Inflammatory macrophage treated with lipopolysaccharide for 4 hours (primary cell): Measurements from ENCODE around the gene RPS6KB1.
"Not testable (repeated sequence)": the region's sequence is repeated elsewhere in the genome, so short reads cannot be mapped to it uniquely, and the experiment has no call there.

ENCODE experiments used
- DNase-seq: peaks from one replicate; pipeline ENCODE4 v3.0.0-alpha.2; 2020

The RPS6KB1 gene

GRCh38 chr17:59872351-59872750 is 20.6 kb upstream of the RPS6KB1 start:
- no peak for DNase-seq

DNA sequence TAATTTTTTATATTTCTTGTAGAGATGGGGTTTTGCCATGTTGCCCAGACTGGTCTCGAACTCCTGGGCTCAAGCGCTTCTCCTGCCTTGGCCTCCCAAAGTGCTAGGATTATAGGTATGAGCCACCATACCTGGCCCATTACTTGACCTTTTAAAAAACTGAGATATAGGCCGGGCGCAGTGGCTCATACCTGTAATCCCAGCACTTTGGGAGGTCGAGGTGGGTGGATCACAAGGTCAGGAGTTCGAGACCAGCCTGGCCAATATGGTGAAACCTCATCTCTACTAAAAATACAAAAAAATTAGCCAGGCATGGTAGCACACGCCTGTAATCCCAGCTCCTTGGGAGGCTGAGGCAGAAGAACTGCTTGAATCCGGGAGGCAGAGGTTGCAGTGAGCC is 19.5 kb upstream of the RPS6KB1 start:
- DNase-seq: not testable (repeated sequence)

- DNase-seq: no peak
Observed at GRCh38 chr17:59874376-59874775, 18.5 kb upstream of the RPS6KB1 start.

DNA sequence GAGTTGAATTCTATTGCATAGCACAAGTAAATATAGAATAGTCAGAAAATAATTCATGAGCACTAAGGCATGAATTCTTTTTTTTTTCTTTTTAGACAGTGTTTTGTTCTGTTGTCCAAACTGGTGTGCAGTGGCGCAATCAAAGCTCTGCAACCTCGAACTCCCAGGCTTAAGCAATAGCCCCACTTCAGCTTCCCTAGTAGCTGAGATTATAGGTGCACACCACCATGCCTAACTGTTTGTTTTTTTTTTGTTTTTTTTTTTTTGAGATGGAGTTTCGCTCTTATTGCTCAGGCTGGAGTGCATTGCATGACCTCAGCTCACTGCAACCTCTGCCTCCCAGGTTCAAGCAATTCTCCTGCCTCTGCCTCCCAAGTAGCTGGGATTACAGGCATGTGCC is 16.8 kb upstream of the RPS6KB1 start:
- peak; percentile 65 for DNase-seq

DNA sequence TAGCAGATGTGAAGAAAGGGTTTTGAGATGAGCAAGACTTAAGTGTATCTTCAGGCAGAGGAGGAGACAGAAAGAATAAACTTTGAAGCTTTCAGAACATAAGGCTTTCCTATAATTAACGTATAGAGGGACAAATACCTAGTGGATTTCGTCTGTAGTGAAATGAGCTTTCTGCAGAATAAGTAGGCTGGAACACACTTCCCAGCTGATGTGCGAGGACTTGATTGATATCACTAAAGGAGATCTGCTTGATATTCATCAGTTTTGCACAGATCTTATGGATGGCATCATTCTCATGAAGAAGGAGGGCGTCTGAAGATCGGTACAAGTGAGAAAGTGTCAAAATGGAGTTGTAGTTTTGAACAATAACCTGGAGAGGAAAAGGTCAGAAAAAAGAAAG is 15.0 kb upstream of the RPS6KB1 start:
- DNase-seq: no peak

DNA sequence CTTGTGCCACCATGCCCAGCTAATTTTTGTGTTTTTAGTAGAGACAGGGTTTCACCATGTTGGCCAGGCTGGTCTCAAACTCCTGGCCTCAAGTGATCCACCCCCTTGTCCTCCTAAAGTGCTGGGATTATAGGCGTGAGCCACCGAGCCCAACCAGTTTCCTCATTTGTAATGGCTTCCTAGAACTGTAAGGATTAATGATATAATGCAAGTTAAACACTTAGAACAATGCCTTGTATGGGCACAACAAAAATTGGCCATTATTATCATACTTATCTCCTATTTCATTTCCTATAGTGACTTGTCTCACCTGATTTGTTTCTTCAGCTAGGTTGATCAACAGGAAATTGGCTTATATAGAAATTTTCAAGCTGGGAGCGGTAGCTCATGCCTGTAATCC is 14.3 kb upstream of the RPS6KB1 start:
- no peak for DNase-seq

DNA sequence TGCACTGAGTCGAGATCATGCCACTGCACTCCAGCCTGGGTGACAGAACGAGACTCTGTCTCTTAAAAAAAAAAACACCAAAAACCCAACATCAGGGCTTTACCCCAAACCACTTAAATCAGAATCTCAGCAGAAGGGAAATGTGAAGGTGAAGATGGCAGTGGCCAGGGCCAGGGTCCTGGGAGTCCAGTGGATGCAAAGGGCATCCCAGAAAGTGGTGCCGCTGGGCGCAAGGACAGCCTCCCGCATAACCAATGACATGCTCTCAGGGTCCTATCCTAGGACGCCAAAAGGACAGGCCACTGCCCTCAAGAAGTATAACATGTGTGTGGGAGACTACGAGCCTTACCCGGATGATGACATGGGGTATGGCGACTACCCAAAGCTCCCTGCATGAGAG is 8.1 kb upstream of the RPS6KB1 start:
- DNase-seq: no peak

GRCh38 chr17:59888145-59888750 is 4.7 kb upstream of the RPS6KB1 start:
- DNase-seq: no peak

GRCh38 chr17:59890720-59891119 is 2.2 kb upstream of the RPS6KB1 start:
- DNase-seq: peak; percentile 13

GRCh38 chr17:59892251-59892923 is 534 bp upstream of the RPS6KB1 start:
- peak; percentile 99 for DNase-seq

DNA sequence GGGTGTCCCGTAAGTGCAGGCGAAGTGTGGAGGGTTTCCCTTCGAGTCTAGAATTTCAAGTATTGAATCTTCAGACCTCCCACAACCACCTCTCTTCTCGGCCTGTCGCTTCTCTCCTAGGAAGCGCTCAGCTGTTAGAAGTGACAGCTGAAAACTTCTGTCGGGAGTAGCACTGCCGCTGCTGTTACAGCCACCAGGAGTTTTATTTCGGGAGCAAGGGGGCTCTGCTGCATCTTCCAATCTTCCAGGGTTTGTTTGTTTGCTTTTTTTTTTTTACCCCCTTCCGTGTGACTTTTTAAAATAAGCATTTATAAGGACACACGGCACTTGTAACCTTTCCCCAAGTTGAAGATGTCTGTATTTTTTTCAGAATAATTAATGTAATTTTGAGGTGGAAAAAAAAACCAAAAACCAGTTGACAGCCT is 767 bp downstream of the RPS6KB1 start:
- DNase-seq: peak; percentile 16

- no peak for DNase-seq
Observed at GRCh38 chr17:59897090-59897489, 4.2 kb downstream of the RPS6KB1 start.

GRCh38 chr17:59899099-59899498 is 6.2 kb downstream of the RPS6KB1 start:
- peak; percentile 67 for DNase-seq

DNA sequence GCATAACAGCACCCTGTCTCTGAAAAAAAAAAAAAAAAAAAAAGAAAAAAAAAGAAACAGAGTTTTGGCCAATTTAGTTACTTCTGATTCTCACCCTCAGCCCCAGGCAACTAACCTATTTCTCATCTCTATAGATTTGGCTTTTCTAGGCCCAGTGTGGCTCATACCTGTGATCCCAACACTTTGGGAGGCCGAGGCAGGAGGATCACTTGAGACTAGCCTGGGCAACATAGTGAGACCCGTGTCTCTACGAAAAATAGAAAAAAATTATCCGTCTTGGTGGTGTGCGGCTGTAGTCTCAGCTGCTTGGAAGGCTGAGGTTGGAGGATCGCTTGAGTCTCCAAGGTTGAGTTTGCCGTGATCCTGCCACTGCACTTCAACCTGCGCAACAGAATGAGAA is 8.7 kb downstream of the RPS6KB1 start:
- no peak for DNase-seq

- DNase-seq: no peak
Observed at GRCh38 chr17:59903455-59903854, 10.5 kb downstream of the RPS6KB1 start.

- DNase-seq: no peak
Observed at GRCh38 chr17:59907467-59907866, 14.5 kb downstream of the RPS6KB1 start.

GRCh38 chr17:59914274-59914854 is 21.4 kb downstream of the RPS6KB1 start:
- DNase-seq: peak; percentile 56

DNA sequence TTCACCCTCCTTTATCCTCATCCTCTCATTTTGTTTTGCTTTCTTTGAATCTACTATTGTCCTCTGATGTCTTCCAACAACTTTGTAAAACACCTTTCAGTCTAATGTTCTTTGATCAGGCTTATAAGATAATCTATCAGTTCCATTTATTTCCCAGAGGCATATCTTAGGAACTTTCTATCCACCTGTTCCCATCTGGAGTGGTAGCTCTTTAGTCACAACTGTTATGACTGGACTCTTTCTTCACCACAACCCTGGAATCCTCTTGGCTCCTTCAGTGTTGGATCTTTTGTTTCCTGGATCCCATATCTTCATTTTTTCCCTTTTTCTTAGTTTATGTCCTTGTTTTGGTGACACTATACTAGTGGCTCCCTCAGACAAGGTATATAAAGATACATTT is 23.5 kb downstream of the RPS6KB1 start:
- DNase-seq: no peak

GRCh38 chr17:59920637-59921036 is 27.7 kb downstream of the RPS6KB1 start:
- not testable (repeated sequence) for DNase-seq

DNA sequence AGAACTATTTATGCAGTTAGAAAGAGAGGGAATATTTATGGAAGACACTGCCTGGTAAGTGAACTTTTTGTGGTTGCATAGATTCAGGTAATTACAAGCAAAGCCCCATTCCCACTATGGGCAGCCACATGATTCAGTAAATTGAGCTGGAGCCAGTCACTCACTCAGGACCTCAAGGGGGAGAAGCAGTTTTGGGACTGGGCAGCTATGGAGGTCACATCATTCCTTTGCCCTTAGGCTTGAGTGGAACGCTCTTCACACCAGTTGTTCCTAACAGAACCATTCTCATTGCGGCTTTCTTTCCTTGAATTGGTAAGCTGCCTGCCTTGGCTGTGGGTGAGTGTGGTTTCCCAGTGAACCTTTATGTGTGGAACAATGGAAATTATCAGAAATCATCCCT is 37.2 kb downstream of the RPS6KB1 start:
- DNase-seq: not testable (repeated sequence)

DNA sequence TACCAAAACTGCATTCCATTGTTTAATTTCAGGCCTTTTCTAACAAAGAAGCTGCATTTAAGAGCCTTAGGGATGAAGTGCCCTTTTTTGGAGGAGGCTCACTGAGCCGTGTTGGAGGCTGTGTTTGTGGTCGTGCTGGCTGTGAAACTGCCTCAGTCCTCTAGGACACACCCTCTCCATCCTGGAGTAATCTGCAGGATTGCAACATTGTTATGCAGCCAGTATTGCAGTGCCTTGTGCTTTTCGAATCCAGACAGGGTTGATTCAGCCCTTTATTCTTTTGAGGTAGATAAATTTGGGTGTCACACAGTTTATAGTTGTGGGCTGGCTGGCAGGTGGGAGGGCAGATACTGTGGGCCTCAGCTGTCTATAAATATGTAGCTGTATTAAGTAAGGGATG is 37.8 kb downstream of the RPS6KB1 start:
- DNase-seq: peak; percentile 39

DNA sequence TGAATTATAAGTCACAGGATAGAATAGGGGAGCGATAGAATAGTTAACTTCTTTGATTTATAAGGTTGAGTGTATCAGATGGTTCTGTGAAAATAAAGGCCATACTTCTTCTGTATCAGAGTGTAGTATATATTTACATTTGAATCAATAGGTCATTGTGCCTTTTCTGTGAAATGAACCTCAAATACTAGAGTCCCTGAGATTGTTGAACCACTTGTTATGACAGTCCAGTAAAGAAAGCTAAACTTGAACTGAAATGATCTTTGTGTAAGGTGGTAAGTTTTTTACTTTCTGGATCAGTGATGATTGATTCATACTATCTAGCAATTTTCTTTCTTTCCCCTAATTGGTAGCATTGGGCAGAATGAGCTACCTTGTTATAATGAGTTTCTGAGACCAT is 40.4 kb downstream of the RPS6KB1 start:
- DNase-seq: not testable (repeated sequence)

GRCh38 chr17:59940697-59941096 is 47.8 kb downstream of the RPS6KB1 start:
- not testable (repeated sequence) for DNase-seq

DNA sequence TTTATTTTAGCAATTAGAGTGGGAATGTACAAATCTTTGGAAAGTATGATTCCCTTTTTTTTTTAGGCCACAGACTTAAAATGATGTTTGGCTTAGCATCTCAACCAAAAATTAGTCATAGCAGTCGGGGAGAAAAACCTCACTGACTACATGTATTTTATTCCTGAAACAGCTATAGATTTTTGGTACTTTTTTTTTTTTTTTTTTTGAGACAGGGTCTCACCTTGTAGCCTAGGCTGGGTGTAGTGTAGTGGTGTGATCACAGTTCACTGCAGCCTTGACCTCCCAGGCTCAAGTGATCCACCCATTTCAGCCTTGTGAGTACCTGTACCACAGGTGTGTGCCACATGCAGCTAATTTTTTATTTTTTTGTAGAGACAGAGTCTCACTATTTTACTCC is 48.2 kb downstream of the RPS6KB1 start:
- DNase-seq: no peak

- not testable (repeated sequence) for DNase-seq
Observed at GRCh38 chr17:59946433-59946832, 53.5 kb downstream of the RPS6KB1 start.
